ENCODE measurements around the gene GLOD5.

GLOD5 gene

GRCh38 chrX:48769230-48769629, 7.7 kb downstream of the GLOD5 start:
- no peak for DNase-seq

- no peak for DNase-seq
Observed at GRCh38 chrX:48770296-48770695, 8.7 kb downstream of the GLOD5 start.

DNA sequence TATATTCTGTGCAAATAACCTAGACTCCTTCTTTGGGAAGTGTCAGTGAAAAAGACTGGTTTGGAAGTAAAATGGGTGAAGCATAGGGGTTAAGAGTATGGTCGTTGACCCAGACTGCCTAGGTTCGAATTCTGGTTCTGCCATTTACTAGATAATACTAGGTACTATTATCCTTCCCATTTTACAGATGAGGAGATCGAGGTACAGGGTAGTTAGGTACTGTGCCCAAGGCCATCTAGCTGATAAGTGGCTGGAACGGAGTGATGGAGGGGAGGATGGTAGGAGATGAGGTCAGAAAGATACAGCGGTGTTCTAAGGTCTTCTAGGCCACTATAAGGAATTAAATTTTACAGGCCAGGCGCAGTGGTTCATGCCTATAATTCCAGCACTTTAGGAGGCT, 11.1 kb downstream of the GLOD5 start:
- no peak for DNase-seq

- DNase-seq: no peak
Observed at GRCh38 chrX:48776818-48777439, 15.4 kb downstream of the GLOD5 start.

DNA sequence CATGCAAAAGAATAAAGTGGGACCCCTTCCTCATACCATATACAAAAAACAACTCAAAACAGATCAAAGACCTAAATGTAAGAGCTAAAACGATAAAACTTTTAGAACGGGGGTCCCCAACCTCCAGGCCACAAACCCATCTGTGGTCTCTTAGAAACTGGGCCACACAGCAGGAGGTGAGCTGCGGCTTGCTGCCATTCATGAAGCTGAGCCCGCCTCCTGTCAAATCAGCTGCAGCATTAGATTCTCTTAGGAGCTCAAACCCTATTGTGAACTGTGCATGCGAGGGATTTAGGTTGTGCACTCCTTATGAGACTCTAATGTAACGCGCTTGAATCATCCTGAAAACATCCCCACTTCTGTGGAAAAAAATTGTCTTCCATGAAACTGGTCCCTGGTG, 17.9 kb downstream of the GLOD5 start:
- no peak for DNase-seq

- DNase-seq: no peak
Observed at GRCh38 chrX:48781705-48782104, 20.2 kb downstream of the GLOD5 start.

DNA sequence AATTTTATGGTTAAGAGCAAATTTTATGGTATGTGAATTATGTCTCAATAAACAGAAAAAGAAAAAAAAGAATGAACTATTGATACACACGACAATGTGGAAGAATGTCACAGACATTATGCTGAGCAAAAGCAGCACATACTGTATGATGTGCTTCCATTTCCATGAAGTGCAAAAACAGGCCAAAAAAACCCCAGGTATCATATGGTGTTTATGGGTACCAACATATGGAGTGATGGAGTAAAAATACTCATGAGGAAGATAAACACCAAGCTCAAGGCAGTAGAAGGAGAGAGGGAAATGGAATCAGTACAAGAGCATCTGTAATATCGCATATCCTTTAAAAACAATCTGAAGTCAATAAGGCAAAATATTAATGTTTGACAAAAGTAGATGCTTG, 20.7 kb downstream of the GLOD5 start:
- no peak for DNase-seq

DNA sequence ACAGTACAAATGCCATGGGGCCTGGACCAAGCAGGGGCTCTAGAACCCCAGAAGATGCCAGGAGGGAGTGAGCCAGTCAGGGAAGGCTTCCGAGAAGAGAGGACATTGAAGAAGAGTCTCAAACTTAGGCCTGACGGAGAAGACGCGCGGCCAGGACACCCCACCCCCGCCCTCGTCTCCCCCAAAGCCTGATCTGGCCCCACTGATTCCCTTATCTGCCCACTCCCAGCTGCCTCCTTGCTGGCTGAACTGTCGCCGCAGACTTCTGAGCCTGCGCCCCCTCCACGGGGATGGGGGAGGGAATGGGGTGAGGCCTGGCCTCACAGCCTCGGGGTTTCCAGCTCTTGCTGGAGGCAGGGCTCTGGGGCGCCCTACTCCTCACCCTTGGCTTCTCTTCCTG, 21.2 kb downstream of the GLOD5 start:
- DNase-seq: no peak

DNA sequence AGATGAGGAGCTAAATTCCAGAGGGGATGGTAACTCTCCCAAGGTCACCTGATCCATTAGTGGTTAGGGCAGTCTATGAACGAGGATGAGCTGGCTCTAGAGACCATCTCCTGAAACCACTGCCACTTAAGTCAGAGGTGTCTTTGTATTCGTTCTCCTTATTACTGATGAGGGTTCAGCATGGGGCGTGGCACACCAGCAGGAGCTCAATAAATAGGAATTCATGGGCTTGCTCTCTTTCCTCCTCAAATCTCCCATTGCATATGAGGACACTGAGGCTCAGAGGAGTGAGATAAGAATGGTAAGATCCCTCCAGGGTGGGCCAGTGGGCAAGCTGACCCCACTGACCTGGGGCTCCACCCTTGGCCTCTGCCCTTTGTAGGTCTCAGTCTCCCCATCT, 23.2 kb downstream of the GLOD5 start:
- DNase-seq: no peak

- DNase-seq: no peak
Observed at GRCh38 chrX:48785186-48785539, 23.6 kb downstream of the GLOD5 start.

GRCh38 chrX:48785540-48786214, 24.1 kb downstream of the GLOD5 start:
- no peak for DNase-seq

DNA sequence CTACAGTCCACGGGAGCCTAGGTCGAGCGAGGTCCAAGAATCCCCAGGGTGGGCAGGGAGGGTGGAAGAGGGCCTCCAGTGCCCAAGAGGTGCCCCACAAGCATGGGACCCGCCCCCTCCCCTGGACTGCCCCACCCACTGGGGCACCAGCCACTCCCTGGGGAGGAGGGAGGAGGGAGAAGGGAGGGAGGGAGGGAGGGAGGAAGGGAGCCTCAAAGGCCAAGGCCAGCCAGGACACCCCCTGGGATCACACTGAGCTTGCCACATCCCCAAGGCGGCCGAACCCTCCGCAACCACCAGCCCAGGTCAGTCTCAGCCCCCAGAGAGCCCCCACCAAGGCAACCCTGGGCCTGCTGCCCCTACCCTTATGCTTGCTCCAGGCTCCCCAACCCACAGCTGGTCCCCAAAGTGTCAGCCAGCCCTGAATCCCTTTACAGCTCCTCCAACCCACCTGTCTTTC, 24.8 kb downstream of the GLOD5 start, which contains the start of gene GATA1:
GATA1 (plus strand) TSS at position 250 of the 460 bp plus-strand sequence. CDS start 4,520 bp downstream, outside the sequence.
- no peak for DNase-seq

DNA sequence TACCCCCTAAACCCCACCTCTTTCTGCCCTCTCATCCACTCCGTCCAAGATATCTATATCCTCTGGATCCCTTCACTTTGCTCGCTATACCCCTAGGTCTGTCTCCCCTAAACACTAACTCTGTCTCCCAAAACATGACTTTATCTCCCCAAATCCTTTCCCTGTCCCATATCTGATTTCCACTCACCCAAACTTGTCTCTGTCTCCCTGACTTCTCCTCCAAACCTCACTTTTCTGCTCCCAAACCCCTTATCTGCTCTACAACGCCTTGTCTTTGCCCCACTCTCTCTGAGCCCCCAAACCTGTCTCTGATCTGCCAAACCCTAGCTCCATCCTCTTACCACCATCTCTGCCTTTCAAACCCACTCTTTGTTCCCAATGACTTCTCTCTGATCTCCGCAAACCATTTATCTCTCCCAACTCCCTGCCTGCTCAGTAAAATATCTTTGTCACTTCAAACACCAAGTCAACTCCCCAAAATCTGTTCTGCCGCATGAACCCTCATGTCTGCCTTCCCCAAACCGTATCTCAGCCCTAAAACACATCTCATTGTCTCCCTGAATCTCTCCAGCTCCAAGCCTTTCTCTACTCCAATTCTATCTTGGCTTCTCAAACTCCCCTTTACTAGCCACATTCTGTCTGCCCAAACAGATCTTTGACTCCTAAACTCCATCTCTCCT, 25.4 kb downstream of the GLOD5 start:
- no peak for DNase-seq

DNA sequence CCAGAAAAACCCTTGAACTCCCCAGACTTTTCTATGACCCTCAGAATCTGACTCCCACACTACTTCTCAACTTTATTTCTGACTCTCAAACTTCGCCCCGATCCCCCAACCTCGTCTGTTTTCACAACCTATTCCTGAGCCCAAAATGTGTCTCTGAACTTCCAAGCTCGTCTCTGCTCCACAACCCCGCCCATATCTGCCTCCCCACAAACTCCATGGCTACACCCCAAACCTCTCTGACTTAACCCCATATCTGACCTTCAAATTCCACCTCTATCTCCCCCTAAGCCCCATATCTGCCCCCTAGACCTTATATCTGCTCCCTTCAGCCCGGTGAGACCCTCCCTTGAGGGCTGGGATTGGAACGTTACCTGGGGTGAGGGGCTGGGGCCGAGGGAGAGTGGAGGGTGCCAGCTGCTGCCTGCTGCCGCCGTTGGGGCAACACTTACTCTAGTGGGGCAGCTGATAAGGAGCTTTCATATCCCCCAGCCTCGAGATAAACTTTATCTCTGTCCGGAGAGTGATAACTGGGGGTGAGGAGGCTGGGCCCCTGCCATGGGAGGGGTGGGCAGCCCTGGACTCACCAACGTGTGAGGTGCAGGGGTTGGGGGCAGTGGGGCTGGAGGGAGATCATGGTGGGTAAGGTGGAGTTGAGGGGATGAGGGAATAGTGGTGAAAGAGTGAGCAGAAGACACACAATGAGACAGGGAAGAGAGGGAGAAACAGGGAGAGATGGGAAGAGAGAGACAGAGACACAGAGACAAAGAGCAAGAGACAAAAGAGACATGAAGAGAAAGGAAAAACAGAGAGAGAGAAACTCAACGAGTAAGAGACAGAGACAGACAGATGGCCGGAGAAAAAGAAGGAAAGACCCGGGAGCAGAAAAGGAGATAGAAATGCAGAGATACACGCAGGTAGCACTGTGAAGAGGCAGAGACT, 26.2 kb downstream of the GLOD5 start:
- no peak for DNase-seq

DNA sequence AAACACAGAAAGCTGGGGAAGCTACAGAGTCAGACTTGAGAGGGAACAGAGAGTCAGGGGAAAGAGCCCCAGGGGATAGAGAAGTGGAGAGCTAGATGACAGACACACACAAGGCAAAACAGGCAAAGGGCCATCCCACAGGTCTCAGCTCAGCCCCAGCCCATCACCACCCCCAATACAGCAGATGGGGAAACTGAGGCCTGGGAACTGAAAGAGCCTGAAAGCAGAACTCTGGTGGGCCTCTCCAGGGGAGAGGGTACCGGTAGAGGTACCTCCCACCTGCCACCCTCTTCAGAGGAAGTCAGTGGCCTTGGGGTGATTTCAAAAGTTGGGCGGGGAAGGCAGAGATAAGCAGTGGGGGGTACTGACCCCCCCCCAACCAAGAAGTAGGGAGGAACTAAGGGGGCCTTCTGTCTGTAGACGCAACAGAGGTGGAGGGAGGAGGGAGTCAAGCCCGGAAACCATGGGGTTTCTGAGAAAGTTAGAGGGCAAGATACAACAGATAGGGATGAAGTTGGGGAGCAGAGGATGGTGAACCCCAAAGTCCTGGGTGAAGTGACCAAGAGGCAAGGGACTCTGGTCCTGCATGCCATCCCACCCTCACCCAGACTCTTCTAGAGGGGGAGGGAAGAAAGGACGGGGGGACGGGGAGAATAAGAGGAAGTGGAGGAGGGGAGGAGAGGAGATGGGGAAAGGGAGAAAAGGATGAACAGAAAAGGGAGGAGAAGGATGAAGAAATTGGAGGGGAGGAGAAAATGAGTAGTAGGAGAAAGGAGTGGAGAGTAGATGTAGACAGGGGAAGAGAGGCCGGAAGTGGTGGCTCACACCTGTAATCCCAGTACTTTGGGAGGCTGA, 28.0 kb downstream of the GLOD5 start:
- DNase-seq: no peak

- no peak for DNase-seq
Observed at GRCh38 chrX:48790477-48790876, 28.9 kb downstream of the GLOD5 start.

GRCh38 chrX:48791063-48791820, 29.7 kb downstream of the GLOD5 start:
- no peak for DNase-seq

DNA sequence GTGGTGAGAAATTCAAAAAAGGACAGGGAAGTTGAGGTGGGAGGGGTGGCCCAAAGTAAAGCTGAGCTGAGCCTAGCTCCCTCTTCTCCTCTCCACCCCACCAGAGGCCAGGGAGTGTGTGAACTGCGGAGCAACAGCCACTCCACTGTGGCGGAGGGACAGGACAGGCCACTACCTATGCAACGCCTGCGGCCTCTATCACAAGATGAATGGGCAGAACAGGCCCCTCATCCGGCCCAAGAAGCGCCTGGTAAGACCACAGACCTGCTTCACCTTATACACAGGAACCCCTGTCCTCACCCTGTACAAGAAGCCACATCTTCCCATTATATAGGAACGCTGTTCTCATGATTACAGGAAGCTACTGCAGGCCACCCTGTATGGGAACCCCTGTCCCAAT, 30.7 kb downstream of the GLOD5 start:
- no peak for DNase-seq

- DNase-seq: no peak
Observed at GRCh38 chrX:48793935-48794334, 32.4 kb downstream of the GLOD5 start.

- no peak for DNase-seq
Observed at GRCh38 chrX:48794340-48794910, 32.9 kb downstream of the GLOD5 start.

Measured in NCI-H2227 treated with DMSO at 0.1 percent for 48 hours (cell line).